Amygdala (tissue), 56 donors: ENCODE measurements around the gene KRT6C.

Experiments
- DNase-seq, 56 donors: peaks; one replicate each; lab custom pipeline; 2025; lab: John Stamatoyannopoulos, UW

The KRT6C gene

GRCh38 chr12:52473768-52474167, at the start of gene KRT6C:
KRT6C (minus strand) TSS chr12:52473805; CDS start chr12:52473737, 68 bp downstream.
- DNase-seq: no peak

- peak in 1 of 56 donors; percentile 16 for DNase-seq
Measured at GRCh38 chr12:52522346-52523011, 48.9 kb upstream of the KRT6C start.

- no peak for DNase-seq
Measured at GRCh38 chr12:52521568-52522266, 48.1 kb upstream of the KRT6C start.

- no peak for DNase-seq
Measured at GRCh38 chr12:52521175-52521567, 47.6 kb upstream of the KRT6C start.

DNA sequence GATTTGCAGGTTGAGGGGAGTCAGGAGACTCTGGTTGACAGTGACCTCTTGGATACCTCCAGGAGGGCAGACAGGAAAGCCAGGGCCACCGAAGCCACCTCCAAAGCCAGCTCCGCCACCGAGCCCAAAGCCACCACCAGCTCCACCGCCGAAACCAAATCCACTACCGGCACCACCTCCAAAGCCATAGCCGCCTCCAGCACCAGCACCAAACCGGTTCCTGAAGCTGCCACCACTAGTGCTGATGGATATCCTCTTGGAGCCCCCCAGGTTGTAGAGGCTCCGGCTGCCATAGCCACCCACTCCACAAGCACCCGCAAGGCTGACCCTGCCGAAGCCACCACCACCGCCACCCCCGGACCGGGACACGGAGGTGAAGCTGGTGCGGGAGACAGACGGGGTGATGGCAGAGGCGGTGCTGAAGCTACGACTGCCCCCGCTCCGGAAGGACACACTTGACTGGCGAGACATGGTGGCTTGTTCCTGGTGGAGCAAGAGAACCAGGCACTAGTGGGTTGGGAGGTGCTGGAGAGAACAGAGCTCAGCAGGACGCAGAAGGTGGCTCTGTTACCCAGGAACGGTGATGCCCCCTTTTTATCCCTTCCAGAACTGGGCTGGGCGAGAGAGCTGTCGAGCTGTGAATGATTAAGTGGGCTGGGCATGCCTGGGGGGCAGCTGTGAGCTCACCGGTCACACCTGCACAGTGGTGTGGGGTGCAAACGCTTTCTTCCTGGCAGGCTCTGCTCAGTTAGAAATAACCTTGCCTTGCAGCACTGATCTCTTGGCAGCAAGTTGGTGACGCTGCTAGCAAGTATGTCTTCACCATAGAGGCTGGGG, 46.4 kb upstream of the KRT6C start, which contains the start of gene KRT5:
Gene KRT5 (minus strand): TSS at position 569 of the 837 bp plus-strand sequence. CDS start 98 bp downstream, at position 471.
- DNase-seq: no peak

DNA sequence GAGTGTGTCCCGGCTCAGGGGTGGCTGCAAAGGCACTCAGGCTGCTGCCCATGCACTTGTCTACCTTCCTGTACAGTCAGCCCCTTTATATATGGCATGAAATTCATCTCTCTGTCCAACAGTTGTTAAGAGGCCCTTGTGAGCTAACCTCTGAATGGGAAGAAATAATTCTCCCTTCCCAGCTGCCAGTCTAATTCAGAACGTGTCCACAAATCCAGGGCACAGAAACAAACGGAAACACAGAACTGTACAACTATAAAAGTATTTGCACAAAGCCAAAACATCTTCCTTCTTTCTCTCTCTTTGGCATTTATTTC, 45.7 kb upstream of the KRT6C start:
- DNase-seq: no peak

DNA sequence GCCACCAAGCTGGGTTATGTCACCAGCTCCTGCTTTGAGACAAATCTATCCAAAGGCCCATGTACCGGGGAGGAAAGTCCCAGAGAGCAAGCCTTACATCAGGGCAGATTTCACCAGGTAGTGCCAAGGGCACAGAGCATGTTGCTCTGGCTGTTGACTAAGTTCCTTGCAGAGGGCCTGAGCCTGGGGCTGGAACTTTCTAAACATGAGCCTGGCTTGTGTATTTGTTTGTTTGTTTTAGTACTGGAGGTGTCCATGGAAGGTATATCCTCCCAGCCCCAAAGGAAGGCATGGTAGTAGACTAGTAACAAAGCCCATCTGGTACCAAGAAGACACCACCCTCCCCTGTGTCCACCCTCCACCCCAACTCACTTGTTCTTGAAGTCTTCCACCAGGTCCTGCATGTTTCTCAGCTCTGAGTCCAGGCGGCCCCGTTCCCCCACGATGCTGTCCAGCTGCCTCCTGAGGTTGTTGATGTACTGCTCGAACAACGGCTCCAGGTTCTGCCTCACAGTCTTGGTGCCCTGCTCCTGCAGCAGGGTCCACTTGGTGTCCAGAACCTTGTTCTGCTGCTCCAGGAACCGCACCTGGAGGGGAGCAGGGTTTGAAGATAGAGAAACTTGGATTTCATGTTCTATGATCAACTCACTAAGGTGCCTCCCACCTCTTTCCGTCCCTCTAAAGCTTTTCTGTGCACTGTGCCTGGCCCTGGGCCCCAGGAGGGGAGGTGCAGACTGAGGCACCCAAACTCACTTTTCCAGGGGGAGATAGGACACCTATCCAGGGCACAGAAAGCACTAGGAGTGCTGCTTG, 45.2 kb upstream of the KRT6C start:
- DNase-seq: no peak

DNA sequence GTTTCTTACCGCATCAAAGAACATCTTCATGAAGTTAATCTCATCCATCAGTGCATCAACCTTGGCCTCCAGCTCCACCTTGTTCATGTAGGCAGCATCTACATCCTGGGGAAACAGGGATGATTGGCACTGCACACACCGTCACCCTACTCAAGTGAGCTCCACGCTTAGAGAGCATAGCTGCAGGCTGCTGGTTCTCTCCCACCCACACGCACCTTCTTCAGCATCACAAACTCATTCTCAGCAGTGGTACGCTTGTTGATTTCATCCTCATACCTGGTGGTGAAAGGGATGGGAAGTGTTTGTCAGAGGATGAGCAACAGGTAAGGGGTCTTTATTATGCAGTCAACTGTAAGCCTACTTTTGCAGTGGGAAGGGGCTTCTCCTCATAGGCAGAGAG, 44.3 kb upstream of the KRT6C start:
- DNase-seq: no peak

DNA sequence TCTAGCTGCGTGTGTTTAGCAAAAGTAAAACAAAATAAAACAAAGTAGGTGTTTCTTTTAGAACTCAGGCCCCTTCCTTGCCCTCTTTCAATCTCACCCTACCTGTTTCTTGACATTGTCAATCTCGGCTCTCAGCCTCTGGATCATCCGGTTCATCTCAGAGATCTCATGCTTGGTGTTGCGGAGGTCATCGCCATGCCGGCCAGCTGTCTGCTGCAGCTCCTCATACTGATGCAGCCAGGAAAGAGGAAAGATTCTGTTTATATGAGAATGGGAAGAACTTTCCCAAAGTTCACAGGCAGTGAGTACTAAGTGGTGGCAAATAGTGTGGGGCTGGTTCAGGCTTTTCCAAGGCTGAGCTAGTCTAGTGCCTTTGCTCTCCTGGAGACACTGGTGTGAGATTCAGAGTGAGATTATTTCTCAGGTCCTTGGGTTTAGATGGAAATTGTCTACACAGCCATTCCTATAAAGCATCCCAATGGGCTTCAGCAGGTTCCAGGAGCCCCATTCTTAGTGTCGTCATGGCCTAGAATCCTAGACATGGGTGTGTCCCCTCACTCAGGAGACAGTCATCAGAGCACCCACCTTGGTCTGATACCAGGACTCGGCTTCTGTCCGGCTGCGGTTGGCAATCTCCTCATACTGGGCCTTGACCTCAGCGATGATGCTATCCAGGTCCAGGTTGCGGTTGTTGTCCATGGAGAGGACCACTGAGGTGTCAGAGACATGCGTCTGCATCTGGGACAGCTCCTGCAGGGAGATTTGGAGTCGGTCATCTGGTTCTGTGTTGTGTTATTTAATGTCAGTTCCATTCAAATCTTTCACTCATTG, 43.6 kb upstream of the KRT6C start:
- DNase-seq: no peak

DNA sequence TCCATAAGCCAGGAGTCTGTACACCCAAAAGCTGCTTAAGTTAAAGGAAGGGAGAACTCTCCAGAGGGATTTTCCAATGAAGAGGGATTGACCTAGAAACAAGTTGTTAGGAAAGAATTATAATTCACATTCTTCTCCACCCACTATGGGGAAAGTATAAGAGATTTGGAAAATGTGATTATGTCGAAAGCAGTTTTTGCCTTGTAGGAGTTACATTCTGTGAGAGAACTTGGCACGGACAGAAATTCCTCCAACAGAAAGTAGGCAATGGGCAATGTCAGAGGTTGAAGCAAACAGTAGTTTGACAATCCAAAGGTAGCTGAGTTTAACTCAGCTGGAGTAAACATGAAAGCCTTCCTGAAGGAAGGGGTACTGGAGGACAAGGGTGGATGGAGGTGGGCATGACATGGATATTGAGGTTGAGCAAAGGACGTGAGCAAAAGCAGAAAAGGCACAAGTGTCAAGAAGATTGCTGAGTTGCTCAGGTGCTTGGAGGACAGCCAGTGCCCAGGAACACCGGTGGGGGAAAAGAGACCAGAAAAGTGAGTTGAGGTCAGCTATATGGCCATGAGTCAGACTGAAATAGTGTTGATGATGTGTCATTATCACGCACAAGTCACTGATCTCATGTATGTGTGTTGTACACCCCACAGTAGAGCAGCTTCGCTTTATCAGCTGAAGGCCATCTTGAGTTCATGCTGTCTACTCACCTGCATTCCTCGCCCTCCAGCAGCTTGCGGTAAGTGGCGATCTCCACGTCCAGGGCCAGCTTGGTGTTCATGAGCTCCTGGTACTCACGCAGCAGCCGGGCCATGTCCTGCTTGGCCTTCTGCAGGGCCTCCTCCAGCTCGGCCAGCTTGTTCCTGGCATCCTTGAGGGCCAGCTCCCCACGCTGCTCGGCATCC, 42.6 kb upstream of the KRT6C start:
- DNase-seq: no peak

GRCh38 chr12:52515319-52515646, 41.7 kb upstream of the KRT6C start:
- no peak for DNase-seq

DNA sequence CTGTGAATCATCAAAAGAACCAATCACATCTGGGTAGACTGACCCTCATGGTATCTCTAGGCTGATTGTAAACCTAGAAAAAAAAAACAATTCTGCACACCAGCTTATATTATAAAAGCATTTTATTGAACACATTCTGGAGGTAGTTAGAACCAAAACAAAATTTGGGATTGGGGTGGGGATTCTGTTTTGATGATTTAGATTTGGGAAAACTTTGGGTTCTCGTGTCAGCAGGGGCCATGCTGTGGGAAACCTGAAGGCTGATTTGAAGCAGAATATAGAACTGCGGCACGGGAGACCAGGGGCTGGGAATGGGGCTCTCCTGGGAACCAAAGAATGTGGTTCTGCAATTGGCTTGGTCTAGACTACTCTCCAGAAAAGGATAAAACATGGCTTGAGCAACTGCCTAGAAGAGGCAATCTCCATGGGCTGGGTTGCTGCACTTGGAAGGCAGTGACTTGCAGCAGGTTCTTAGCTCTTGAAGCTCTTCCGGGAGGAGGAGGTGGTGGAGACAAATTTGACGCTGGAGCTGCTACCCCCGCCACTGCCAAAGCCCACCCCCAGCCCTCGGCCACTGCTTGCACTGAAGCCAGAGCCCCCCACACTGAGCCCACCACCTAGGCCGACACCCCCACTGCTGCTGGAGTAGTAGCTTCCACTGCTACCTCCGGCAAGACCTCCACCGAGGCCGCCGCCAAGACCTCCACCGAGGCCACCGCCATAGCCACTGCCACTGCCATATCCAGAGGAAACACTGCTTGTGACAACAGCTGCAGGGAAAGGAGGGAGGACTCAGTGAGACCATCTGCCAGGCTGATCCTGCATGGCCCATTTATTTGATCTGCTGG, 41.1 kb upstream of the KRT6C start:
- no peak for DNase-seq

DNA sequence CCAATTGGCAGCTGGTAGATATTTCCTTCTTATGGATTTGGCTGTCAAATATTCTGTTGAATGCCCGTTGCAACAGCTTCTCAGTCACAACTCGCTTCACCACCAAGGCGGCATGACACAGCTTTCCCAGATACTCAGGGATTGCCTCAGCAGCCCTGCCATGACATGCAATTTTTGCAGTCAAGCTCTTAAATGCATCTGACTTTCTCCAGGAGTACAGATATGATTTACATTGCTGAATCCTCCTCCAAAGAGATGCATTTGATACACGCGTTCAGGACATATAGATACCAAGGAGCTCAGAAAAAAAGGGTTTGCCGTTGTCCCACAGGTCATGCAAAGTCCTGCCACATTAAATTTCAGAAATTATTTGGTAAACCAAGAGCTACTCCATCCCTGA, 40.1 kb upstream of the KRT6C start:
- DNase-seq: no peak

GRCh38 chr12:52508211-52508610, 34.6 kb upstream of the KRT6C start:
- DNase-seq: no peak

- no peak for DNase-seq
Measured at GRCh38 chr12:52506858-52507715, 33.5 kb upstream of the KRT6C start.

- DNase-seq: no peak
Measured at GRCh38 chr12:52502877-52503276, 29.3 kb upstream of the KRT6C start.

DNA sequence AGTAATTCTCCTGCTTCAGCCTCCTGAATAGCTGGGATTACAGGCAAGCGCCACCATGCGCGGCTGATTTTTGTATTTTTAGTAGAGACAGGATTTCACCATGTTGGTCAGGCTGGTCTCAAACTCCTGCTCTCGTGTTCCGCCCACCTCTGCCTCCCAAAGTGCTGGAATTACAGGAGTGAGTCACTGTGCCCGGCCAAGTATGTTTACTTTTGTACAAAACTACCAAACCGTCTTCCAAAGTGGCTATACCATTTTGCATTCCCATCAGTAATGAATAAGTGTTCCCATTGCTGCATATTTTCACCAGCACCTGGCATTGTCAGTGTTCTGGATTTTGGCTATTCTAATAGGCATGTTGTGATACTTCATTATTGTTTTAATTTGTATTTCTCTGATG, 27.9 kb upstream of the KRT6C start:
- no peak for DNase-seq
